Stimulated activated CD4-positive, alpha-beta T cell treated with anti-CD3 and anti-CD28 coated beads, Interleukin-2, amount 100 ng/mL, for 24 hours (primary cell): ENCODE results near the gene STUM.
A peak's percentile ranks its signal among the peaks of the same experiment; 100 is the strongest.
"Not testable (repeated sequence)": the region's sequence is repeated elsewhere in the genome, so short reads cannot be mapped to it uniquely, and the experiment has no call there.

Source experiments
- DNase-seq, 2 donors: peaks; one replicate each; pipeline ENCODE4 v3.0.0-alpha.2; 2020

STUM gene

GRCh38 chr1:226548256-226549093 is at the start of gene STUM:
Gene STUM (plus strand): TSS chr1:226548764. CDS start chr1:226548905, 141 bp downstream.
- peak; percentile 22 to 38 for DNase-seq

- DNase-seq, result not testable (repeated sequence)
Observed at GRCh38 chr1:226499699-226500098, 48.9 kb upstream of the STUM start.

GRCh38 chr1:226506021-226506420 is 42.5 kb upstream of the STUM start:
- DNase-seq, result no peak

- no peak for DNase-seq
Observed at GRCh38 chr1:226506921-226507320, 41.6 kb upstream of the STUM start.

- no peak for DNase-seq
Observed at GRCh38 chr1:226510453-226510852, 38.1 kb upstream of the STUM start.

- DNase-seq, result no peak
Observed at GRCh38 chr1:226511296-226511695, 37.3 kb upstream of the STUM start.

GRCh38 chr1:226512076-226512728 is 36.4 kb upstream of the STUM start:
- DNase-seq, result no peak

- DNase-seq, result no peak
Observed at GRCh38 chr1:226518375-226518774, 30.2 kb upstream of the STUM start.

GRCh38 chr1:226519135-226519534 is 29.4 kb upstream of the STUM start:
- no peak for DNase-seq

- DNase-seq, result no peak
Observed at GRCh38 chr1:226519716-226520598, 28.6 kb upstream of the STUM start.

GRCh38 chr1:226520640-226521355 is 27.8 kb upstream of the STUM start:
- DNase-seq, result no peak

GRCh38 chr1:226523646-226524406 is 24.7 kb upstream of the STUM start:
- no peak for DNase-seq

GRCh38 chr1:226524547-226524946 is 24.0 kb upstream of the STUM start:
- no peak for DNase-seq

GRCh38 chr1:226525750-226526149 is 22.8 kb upstream of the STUM start:
- no peak for DNase-seq

GRCh38 chr1:226526801-226527595 is 21.6 kb upstream of the STUM start:
- DNase-seq, result no peak

GRCh38 chr1:226529891-226530290 is 18.7 kb upstream of the STUM start:
- DNase-seq, result no peak

GRCh38 chr1:226530591-226530990 is 18.0 kb upstream of the STUM start:
- DNase-seq, result no peak

- DNase-seq, result no peak
Observed at GRCh38 chr1:226531360-226532093, 17.0 kb upstream of the STUM start.

- no peak for DNase-seq
Observed at GRCh38 chr1:226532553-226532952, 16.0 kb upstream of the STUM start.

GRCh38 chr1:226533220-226533619 is 15.3 kb upstream of the STUM start:
- no peak for DNase-seq
